ENCODE results near the gene PGGHG.

The PGGHG gene

GRCh38 chr11:269146-269890, 19.6 kb upstream of the PGGHG start:
- TF ChIP-seq CTCF (IDR thresholded peaks at IDR 0.05; ENCODE audit: insufficient read depth, low read depth, low read length, missing control alignments) = peak; percentile 24
- DNase-seq (ENCODE audit: low read depth) = peak; percentile 71
- H3K4me3 ChIP-seq (ENCODE audit: low read length) = no peak overlapping the region

GRCh38 chr11:270451-271318, 18.2 kb upstream of the PGGHG start:
- H3K4me3 ChIP-seq (ENCODE audit: low read length) = no peak overlapping the region
- DNase-seq (ENCODE audit: low read depth) = no peak
- no peak for TF ChIP-seq CTCF (IDR thresholded peaks at IDR 0.05; ENCODE audit: insufficient read depth, low read depth, low read length, missing control alignments)

- no peak overlapping the region for H3K4me3 ChIP-seq (ENCODE audit: low read length)
- no peak for TF ChIP-seq CTCF (IDR thresholded peaks at IDR 0.05; ENCODE audit: insufficient read depth, low read depth, low read length, missing control alignments)
- DNase-seq (ENCODE audit: low read depth) = no peak
These were observed 17.6 kb upstream of the PGGHG start for GRCh38 chr11:271319-271715.

GRCh38 chr11:272195-272930, 16.6 kb upstream of the PGGHG start:
- no peak for DNase-seq (ENCODE audit: low read depth)
- H3K4me3 ChIP-seq (ENCODE audit: low read length) = no peak overlapping the region
- TF ChIP-seq CTCF (IDR thresholded peaks at IDR 0.05; ENCODE audit: insufficient read depth, low read depth, low read length, missing control alignments) = no peak

GRCh38 chr11:272931-273198, 16.1 kb upstream of the PGGHG start:
- no peak for TF ChIP-seq CTCF (IDR thresholded peaks at IDR 0.05; ENCODE audit: insufficient read depth, low read depth, low read length, missing control alignments)

GRCh38 chr11:276219-276618, 12.7 kb upstream of the PGGHG start:
- no peak for DNase-seq (ENCODE audit: low read depth)
- H3K4me3 ChIP-seq (ENCODE audit: low read length) = no peak overlapping the region
- no peak for TF ChIP-seq CTCF (IDR thresholded peaks at IDR 0.05; ENCODE audit: insufficient read depth, low read depth, low read length, missing control alignments)

More at GRCh38 chr11:272931-273198, 16.1 kb upstream of the PGGHG start:
- DNase-seq (ENCODE audit: low read depth) = no peak
- H3K4me3 ChIP-seq (ENCODE audit: low read length) = no peak overlapping the region

Measured in epithelial cell of esophagus (primary cell).